ENCODE measurements around the gene USP54.

DNA sequence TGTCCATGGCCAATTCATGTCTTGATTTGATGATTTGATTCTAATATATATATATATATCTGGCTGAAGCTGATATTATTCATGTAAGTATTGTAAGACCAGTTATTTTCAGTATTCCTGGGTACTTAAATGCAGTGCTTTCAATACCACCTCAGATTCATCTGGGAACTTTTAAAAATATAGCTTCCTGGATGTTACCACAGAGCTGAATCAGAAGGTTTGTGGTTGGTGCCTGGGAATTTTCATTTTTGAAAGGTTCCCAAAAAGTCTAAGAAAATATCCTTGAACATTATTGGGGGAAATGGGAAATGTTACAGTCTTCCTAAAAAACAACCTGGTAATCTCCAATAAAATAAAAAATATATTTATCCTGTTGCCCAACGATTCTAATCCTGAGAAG is 84.7 kb downstream of the USP54 start:
- TF ChIP-seq POLR2AphosphoS5 (IDR thresholded peaks at IDR 0.05; ENCODE audit: low read depth, low read length) (no peak), TAF1 (IDR thresholded peaks at IDR 0.05; ENCODE audit: borderline replicate concordance, insufficient read depth, low read length) (no peak), FOXP2 (optimal IDR thresholded peaks at IDR 0.05; ENCODE audit: borderline replicate concordance, extremely low read depth, extremely low read length, insufficient read depth) (no peak)
- TF ChIP-seq, protein P1, sequence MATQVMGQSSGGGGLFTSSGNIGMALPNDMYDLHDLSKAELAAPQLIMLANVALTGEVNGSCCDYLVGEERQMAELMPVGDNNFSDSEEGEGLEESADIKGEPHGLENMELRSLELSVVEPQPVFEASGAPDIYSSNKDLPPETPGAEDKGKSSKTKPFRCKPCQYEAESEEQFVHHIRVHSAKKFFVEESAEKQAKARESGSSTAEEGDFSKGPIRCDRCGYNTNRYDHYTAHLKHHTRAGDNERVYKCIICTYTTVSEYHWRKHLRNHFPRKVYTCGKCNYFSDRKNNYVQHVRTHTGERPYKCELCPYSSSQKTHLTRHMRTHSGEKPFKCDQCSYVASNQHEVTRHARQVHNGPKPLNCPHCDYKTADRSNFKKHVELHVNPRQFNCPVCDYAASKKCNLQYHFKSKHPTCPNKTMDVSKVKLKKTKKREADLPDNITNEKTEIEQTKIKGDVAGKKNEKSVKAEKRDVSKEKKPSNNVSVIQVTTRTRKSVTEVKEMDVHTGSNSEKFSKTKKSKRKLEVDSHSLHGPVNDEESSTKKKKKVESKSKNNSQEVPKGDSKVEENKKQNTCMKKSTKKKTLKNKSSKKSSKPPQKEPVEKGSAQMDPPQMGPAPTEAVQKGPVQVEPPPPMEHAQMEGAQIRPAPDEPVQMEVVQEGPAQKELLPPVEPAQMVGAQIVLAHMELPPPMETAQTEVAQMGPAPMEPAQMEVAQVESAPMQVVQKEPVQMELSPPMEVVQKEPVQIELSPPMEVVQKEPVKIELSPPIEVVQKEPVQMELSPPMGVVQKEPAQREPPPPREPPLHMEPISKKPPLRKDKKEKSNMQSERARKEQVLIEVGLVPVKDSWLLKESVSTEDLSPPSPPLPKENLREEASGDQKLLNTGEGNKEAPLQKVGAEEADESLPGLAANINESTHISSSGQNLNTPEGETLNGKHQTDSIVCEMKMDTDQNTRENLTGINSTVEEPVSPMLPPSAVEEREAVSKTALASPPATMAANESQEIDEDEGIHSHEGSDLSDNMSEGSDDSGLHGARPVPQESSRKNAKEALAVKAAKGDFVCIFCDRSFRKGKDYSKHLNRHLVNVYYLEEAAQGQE (IDR thresholded peaks at IDR 0.05; ENCODE audit: insufficient read depth in 1 of 2, low read depth in 2 of 2, low read length in 2 of 2), result no peak

All from PFSK-1 (cell line).